ENCODE results near the gene CASP6.

CASP6 gene

DNA sequence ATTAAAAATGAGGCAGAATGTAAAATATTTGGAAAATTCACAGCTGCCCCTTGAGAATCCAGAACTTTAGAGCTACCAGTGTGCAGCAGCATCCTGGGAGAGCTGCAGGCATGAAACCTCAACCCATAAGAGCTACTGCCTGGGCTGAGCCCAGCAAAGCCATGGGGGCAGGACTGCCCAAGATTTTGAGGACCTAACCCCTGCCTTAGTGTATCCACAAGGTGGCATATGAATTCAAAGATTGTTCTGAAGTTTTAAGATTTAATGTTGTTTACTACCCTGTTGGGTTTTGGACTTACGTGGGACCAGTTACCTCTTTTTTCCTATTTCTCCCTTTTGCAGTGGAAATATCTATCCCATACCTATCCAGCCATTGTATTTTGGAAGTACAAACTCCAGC, 26.4 kb downstream of the CASP6 start:
- no peaks in the 10 kb centered on the region for H3K4me1 ChIP-seq
- H3K27me3 ChIP-seq, result no peaks in the 10 kb centered on the region
- no peak overlapping the region for H3K27ac ChIP-seq
- intact Hi-C loops (cut with DNase I; ENCODE audit: low total_unique reads), result no loop called here
- no peak for DNase-seq
- TF ChIP-seq, protein P1, sequence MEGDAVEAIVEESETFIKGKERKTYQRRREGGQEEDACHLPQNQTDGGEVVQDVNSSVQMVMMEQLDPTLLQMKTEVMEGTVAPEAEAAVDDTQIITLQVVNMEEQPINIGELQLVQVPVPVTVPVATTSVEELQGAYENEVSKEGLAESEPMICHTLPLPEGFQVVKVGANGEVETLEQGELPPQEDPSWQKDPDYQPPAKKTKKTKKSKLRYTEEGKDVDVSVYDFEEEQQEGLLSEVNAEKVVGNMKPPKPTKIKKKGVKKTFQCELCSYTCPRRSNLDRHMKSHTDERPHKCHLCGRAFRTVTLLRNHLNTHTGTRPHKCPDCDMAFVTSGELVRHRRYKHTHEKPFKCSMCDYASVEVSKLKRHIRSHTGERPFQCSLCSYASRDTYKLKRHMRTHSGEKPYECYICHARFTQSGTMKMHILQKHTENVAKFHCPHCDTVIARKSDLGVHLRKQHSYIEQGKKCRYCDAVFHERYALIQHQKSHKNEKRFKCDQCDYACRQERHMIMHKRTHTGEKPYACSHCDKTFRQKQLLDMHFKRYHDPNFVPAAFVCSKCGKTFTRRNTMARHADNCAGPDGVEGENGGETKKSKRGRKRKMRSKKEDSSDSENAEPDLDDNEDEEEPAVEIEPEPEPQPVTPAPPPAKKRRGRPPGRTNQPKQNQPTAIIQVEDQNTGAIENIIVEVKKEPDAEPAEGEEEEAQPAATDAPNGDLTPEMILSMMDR (IDR thresholded peaks at IDR 0.05), result no peak
- no peaks in the 10 kb centered on the region for H3K9me3 ChIP-seq
- no peaks in the 10 kb centered on the region for H3K36me3 ChIP-seq
- H3K4me3 ChIP-seq, result no peak overlapping the region

- Histone ChIP-seq H3K9me3 (peaks cover 0 to 2% (median 0%) of the 10 kb centered on the region in 3 donors), H3K4me3 (no peak overlapping the region), H3K4me1 (no peaks in the 10 kb centered on the region), H3K27me3 (no peaks in the 10 kb centered on the region), H3K36me3 (no peaks in the 10 kb centered on the region), H3K27ac (no peak overlapping the region)
- TF ChIP-seq, protein P1 (IDR thresholded peaks at IDR 0.05), result no peak
- no peak for DNase-seq
- intact Hi-C loops (cut with DNase I; ENCODE audit: low total_unique reads), result no loop called here
Observed at GRCh38 chr4:109675843-109676242, 27.4 kb downstream of the CASP6 start.

GRCh38 chr4:109675181-109675580, 28.1 kb downstream of the CASP6 start:
- no peak for DNase-seq
- Histone ChIP-seq H3K4me3 (no peak overlapping the region), H3K36me3 (no peaks in the 10 kb centered on the region), H3K9me3 (peaks cover 0 to 2% (median 0%) of the 10 kb centered on the region in 3 donors), H3K4me1 (no peaks in the 10 kb centered on the region), H3K27ac (no peak overlapping the region), H3K27me3 (no peaks in the 10 kb centered on the region)
- intact Hi-C loops (cut with DNase I; ENCODE audit: low total_unique reads), result no loop called here
- TF ChIP-seq, protein P1 (IDR thresholded peaks at IDR 0.05), result no peak

- TF ChIP-seq, protein P1 (IDR thresholded peaks at IDR 0.05), result no peak
- intact Hi-C loops (cut with DNase I; ENCODE audit: low total_unique reads), result no loop called here
- no peaks in the 10 kb centered on the region for H3K36me3 ChIP-seq
Observed at GRCh38 chr4:109673303-109673702, 29.9 kb downstream of the CASP6 start.

DNA sequence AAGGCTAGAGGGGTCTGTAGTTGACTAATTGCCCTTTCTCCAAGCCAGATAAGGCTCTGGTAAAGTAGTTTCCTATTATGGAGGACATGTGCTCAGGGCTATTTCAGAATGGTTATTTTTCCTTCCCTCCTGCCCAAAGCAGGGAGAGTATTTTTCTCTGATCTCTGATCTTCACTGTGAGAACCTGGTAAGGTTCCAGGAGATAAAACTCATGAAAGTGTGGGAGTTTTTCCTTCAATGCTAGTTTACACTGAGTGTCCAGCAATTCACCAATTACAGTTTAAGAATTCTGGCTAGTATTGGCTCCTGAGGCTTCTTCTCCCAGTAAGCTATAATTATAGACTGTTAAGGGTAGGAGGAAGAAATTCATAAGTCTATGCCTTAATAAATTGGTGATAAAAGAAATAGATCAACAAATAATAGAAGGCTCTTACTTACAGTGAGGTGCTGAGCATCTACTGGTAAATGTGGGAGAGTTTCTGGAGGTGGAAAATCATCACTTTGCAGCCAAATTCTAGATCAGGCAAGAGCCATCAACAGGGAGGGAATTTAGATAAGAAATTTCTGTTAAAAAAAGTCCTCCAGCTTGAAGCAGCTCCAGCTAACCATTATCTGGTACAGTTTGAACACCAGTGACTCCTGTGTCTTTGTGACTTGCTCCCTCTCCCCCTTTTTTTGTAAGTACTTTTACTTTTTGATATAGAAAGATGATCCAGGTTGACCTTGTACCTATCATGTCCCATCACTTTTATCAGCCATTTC, 30.9 kb downstream of the CASP6 start:
- Histone ChIP-seq H3K36me3 (no peaks in the 10 kb centered on the region), H3K9me3 (peaks cover 0 to 2% (median 0%) of the 10 kb centered on the region in 3 donors), H3K27ac (no peak overlapping the region), H3K4me3 (no peak overlapping the region), H3K4me1 (no peaks in the 10 kb centered on the region), H3K27me3 (no peaks in the 10 kb centered on the region)
- intact Hi-C loops (cut with DNase I; ENCODE audit: low total_unique reads), result no loop called here
- TF ChIP-seq, protein P1 (IDR thresholded peaks at IDR 0.05), result no peak
- DNase-seq, result no peak

More at GRCh38 chr4:109673303-109673702, 29.9 kb downstream of the CASP6 start:
- Histone ChIP-seq H3K9me3 (peaks cover 0 to 2% (median 0%) of the 10 kb centered on the region in 3 donors), H3K4me1 (no peaks in the 10 kb centered on the region), H3K27me3 (no peaks in the 10 kb centered on the region), H3K27ac (no peak overlapping the region), H3K4me3 (no peak overlapping the region)
- DNase-seq, result no peak
